DND-41 (cell line): Measurements from ENCODE around the gene RAB6A.

ENCODE experiments used
- CTCF ChIP-seq: IDR thresholded peaks from 2 replicates; pipeline ENCODE4 v1.5.1; 2012; ENCODE audit warnings: borderline replicate concordance, low read length, moderate library complexity, mild to moderate bottlenecking; ENCODE audit not compliant: poor library complexity, severe bottlenecking; ENCODE audit errors: extremely low read depth
- EZH2 ChIP-seq: IDR thresholded peaks from 3 replicates; pipeline ENCODE4 v1.6.1; 2012; ENCODE audit warnings: borderline replicate concordance, low read depth, mild to moderate bottlenecking, moderate library complexity, low read length, inconsistent platforms; ENCODE audit not compliant: severe bottlenecking

DNA sequence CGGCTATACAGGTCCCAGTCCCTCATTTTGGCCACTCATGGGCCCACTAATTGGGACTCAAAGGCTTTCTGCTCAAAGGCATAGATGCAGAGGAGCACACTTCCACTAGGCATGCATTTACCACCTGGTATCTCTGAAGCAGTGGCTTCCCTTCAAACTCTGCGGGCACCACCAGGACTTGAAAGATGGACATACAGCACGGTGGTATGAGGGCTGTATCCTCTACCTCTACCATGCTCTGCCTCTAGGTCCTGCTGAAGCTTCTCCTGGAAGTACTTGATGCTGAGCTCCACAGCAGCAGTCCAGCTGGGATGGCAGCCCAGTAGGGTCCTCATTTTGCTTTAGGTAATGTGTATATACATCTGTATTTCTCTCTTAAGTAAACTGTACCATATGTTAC is 49.9 kb downstream of the RAB6A start:
- TF ChIP-seq EZH2 (no peak), CTCF (no peak)
